NCI-H510A (cell line): Measurements from ENCODE around the gene MB21D2.
"Not testable (repeated sequence)": the region's sequence is repeated elsewhere in the genome, so short reads cannot be mapped to it uniquely, and the experiment has no call there.

Experiments
- DNase-seq: peaks from one replicate; lab custom pipeline; 2025; lab: John Stamatoyannopoulos, UW

MB21D2 gene

DNA sequence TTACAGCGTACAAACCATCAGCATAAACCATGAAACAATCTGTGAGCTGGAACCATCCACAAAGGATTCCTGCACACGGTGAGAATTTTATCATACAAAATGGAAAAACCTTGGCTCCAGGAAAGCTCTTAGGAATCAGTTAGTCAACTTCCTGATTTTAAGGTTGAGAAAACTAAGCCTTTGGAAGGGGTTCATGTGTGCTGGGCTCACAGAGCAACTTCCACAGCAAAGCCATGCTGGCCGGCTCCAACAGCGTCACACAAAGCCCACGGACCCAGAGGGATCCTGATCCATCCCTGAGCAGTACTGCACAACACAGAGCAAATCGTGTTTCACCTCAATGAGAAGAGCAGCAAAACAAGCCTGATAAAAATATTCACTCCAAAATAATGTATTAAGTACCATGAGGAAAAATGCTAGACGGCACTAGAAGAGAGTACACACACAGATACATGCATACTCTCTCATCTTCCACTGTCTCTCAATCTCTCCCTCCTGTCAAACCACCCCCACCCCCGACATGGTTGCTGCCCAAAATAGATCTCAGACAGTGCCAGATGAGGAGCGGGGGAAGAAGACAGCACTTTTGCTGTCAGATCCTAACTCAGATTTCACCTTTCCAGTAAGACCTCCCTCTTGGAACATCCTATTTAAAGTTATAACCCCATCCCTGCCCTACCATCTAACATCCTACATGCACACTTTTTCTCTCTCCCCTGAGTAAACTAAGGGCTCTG is 58.6 kb downstream of the MB21D2 start:
- DNase-seq: no peak

- no peak for DNase-seq
Observed at GRCh38 chr3:192857260-192857661, 60.4 kb downstream of the MB21D2 start.

GRCh38 chr3:192855434-192855833 is 62.2 kb downstream of the MB21D2 start:
- no peak for DNase-seq

GRCh38 chr3:192851821-192852372 is 65.8 kb downstream of the MB21D2 start:
- peak; percentile 62 for DNase-seq

DNA sequence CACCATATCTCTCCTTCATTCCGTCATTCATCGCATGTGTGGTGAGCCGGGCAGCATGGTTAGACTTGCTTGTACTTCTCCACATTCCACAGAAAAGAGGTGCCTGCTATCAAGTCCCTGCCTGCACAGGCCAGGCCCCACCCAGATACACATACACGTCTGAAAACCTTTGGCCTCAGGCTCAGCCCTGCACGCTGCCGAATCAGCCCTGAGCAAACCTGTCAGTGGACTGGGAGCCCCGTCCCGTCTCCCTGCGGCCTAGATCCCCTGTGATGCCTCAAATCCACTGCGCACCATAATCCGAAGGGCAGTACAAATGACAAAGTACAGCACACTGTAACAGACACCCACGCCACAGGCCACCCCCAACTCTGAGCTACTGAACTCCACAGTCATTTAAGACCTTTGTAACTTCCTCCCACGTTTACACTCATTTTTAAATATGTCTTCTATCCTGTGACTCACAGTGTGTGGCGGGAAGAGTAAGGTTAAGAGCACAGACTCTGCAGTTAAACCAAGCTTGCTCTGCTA is 67.1 kb downstream of the MB21D2 start:
- no peak for DNase-seq

DNA sequence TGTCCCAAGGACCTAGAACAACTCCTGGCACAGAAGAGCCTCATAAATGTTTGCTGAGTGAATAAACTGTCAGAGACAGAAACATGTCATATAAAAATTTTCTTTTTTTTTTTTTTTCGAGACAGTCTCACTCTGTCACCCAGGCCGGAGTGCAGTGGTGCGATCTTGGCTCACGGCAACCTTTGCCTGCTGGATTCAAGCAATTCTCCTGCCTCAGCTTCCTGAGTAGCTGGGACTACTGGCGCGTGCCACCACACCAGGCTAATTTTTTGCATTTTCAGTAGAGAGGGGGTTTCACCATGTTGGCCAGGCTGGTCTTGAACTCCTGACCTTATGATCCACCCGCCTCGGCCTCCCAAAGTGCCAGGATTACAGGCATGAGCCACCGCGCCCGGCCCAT is 67.8 kb downstream of the MB21D2 start:
- DNase-seq: not testable (repeated sequence)

- no peak for DNase-seq
Observed at GRCh38 chr3:192848371-192849233, 69.1 kb downstream of the MB21D2 start.

- DNase-seq: no peak
Observed at GRCh38 chr3:192847941-192848340, 69.7 kb downstream of the MB21D2 start.

DNA sequence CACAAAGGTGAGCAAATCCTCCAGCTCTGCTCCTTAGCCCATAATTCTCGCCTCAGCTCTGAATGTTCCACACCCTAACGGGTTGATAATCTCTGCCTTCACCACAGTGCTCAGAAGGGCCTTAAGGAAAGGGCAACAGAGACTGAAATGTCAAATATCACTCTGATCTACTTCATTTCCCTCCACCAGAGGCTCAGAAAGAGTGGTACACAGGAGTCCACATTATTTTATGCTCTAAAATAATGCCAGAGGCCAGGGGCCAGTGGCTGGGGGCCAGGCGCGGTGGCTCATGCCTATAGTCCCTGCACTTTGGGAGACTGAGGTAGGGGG is 72.2 kb downstream of the MB21D2 start:
- no peak for DNase-seq

DNA sequence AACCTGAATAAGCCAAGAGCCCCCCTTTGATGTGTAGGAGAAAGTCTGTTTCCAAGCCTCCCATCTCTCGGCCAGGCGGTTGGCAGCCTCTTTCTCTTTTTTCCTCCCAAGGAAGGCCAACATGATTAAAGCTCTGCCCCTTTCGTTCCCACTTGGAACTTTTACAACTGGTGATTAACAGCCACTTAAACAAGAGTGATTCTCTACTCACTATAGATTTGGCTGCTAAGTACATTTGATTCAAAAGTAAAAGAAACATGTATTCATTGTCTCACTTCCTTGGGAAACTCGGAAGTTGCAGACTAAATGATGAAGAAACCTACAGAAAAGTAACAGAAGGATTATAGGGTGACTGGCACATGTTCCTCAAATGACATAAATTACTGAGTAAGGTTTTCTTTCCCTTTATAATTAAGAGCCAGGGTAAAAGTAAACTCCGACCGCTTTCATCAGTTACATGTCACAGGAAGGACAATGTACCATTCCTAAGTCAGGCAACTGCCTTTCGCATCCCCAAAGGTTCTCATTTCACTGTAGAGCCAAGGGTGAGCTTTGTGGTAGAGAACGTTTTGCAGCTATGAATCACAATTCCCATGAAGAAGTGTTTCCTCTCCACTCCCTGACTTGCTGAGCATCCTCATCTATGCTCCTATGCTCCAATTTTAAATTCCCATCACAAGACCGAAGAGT is 72.7 kb downstream of the MB21D2 start:
- peak; percentile 0 for DNase-seq

- no peak for DNase-seq
Observed at GRCh38 chr3:192844486-192844765, 73.2 kb downstream of the MB21D2 start.

GRCh38 chr3:192843723-192844485 is 73.8 kb downstream of the MB21D2 start:
- DNase-seq: peak; percentile 5

DNA sequence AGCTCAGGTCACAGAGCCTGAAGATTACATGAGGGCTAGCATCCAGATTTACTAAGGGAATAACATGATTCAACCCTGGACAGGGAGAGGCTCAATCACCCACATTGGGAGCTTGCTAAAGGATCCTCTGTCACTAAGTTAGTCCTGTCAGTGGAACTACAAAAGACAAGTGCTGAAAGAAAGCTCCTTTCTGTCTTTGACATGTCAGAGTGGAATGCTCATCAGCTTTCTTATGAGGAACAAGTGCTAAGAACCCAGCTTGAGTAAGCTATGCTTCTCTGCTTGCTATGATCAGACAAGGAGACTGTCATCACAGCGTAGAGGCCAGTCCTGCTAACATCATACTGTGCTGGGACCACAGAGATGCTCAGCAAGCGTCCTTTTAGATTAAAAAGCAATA is 74.5 kb downstream of the MB21D2 start:
- DNase-seq: no peak

GRCh38 chr3:192842711-192843110 is 74.9 kb downstream of the MB21D2 start:
- DNase-seq: no peak

DNA sequence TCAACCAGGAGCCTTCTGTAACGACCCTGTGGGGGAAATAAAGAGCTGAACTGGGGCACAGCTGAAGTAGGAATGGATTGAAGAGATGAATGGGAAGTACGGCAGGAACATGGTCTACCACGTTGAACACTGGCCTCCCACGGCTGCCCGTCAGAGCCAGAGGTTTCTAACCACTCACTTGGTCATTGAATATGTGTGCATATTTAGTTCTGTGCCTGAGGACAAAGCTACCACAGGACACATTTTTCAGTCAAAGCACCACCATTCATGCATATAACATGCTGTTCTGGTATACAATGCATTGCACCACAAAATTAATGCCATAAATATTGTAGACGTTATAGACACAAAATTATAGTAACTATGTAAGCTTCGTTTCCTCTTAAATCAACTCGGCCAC is 75.5 kb downstream of the MB21D2 start:
- DNase-seq: no peak

DNA sequence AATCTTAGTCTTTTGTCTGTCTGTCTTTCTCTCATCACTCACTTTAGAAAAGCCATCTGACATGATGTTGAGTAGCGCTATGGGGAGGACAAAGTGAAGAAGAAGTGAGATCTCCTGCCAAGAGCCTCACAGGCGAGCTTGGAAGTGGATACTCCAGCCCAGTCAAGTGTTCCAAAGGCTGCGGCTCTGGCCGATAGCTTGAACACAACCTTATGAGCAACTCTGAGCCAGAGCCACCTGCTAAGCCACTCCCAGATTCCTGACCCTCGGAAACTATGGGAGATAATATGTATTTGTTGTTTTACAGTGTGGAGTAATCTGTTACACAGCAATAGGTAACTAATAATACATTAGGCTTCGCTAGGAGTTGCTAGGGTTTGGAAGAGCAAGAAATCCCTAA is 76.2 kb downstream of the MB21D2 start:
- DNase-seq: peak; percentile 18

GRCh38 chr3:192840143-192840836 is 77.4 kb downstream of the MB21D2 start:
- no peak for DNase-seq

GRCh38 chr3:192835818-192836815 is 81.5 kb downstream of the MB21D2 start:
- no peak for DNase-seq

DNA sequence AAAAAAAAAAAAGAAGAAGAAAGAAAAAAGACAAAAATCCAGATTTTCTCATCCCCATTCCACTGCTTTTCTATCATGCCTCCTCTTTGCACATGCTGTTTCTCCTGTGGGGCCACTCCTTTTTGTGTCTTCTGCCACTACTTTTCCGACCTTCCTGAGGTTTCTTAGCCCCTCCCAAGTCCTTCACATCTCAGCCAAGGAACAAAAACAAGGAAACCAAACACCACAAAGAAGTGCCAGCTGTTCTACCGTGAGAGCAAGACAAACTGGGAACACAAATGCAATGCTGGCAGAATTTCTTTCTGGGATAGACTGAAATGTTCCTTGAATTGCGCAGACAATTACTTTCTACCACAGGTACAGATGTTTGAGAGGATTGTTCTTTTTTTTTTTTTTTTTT is 83.2 kb downstream of the MB21D2 start:
- no peak for DNase-seq
